IMR-90 (cell line): ENCODE results near the gene XRN2.

Source experiments
- CTCF ChIP-seq: conservative IDR thresholded peaks from 2 replicates; pipeline ENCODE4 v1.5.1; 2012; ENCODE audit warnings: mild to moderate bottlenecking, low read depth, low read length, improper control_type of control experiment
- MAZ ChIP-seq: IDR thresholded peaks from 2 replicates; pipeline ENCODE4 v1.6.1; 2012; ENCODE audit warnings: low read depth, mild to moderate bottlenecking, low read length, improper control_type of control experiment, moderate library complexity, borderline replicate concordance
- POLR2A ChIP-seq: IDR thresholded peaks from 2 replicates; pipeline ENCODE4 v1.6.1; 2012; ENCODE audit warnings: mild to moderate bottlenecking, low read depth, low read length
- RAD21 ChIP-seq: IDR thresholded peaks from 2 replicates; pipeline ENCODE4 v1.6.1; 2012; ENCODE audit warnings: low read length, improper control_type of control experiment
- SMC3 ChIP-seq: fragments of 150-350 bp; IDR thresholded peaks from 2 replicates; pipeline ENCODE4 v1.6.1; 2016; ENCODE audit warnings: low read depth, mild to moderate bottlenecking, antibody characterized with exemption, low read length, moderate library complexity
- TF ChIP-seq, protein P1 (sequence below): fragments of 150-350 bp; IDR thresholded peaks from 2 replicates; pipeline ENCODE4 v1.6.1; 2017; ENCODE audit warnings: mild to moderate bottlenecking, antibody characterized with exemption, low read length, low read depth

DNA sequence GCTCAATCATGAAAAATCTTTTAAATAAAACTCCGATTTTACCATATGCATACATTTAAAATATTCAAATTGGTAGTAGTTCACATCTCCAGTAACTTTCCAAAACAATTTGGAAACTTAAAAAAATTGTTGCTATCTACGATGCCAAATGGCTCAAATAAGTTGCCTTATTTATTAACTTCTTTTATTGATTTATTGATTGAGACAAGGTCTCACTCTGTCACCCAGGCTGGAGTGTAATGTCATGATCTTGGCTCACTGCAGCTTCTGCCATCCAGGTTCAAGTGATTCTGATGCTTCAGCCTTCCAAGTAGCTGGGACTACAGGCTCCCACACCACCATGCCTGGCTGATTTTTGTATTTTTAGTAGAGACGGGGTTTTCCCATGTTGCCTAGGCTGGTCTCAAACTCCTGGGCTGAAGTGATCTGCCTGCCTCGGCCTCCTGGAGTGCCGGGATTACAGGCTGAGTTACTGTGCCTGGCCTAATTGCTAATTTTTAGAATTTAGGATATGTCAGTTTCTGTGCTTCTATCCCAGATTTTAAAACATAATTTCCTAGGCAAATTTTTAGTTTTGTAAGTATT, 81.3 kb downstream of the XRN2 start:
- TF ChIP-seq CTCF (no peak), POLR2A (no peak), MAZ (no peak), RAD21 (no peak), SMC3 (no peak)
- TF ChIP-seq, protein P1, sequence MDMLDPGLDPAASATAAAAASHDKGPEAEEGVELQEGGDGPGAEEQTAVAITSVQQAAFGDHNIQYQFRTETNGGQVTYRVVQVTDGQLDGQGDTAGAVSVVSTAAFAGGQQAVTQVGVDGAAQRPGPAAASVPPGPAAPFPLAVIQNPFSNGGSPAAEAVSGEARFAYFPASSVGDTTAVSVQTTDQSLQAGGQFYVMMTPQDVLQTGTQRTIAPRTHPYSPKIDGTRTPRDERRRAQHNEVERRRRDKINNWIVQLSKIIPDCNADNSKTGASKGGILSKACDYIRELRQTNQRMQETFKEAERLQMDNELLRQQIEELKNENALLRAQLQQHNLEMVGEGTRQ, result no peak
